HG02970 (cell line): ENCODE data around the gene TNNI2.

ENCODE experiments used
- ATAC-seq: cut with Tn5 transposase; IDR thresholded peaks from one replicate; pipeline ENCODE4 v1.9.1; 2021; ENCODE audit warnings: mild to moderate bottlenecking, moderate library complexity, moderate number of reproducible peaks; ENCODE audit not compliant: unreplicated experiment, low FRiP score

Gene TNNI2

DNA sequence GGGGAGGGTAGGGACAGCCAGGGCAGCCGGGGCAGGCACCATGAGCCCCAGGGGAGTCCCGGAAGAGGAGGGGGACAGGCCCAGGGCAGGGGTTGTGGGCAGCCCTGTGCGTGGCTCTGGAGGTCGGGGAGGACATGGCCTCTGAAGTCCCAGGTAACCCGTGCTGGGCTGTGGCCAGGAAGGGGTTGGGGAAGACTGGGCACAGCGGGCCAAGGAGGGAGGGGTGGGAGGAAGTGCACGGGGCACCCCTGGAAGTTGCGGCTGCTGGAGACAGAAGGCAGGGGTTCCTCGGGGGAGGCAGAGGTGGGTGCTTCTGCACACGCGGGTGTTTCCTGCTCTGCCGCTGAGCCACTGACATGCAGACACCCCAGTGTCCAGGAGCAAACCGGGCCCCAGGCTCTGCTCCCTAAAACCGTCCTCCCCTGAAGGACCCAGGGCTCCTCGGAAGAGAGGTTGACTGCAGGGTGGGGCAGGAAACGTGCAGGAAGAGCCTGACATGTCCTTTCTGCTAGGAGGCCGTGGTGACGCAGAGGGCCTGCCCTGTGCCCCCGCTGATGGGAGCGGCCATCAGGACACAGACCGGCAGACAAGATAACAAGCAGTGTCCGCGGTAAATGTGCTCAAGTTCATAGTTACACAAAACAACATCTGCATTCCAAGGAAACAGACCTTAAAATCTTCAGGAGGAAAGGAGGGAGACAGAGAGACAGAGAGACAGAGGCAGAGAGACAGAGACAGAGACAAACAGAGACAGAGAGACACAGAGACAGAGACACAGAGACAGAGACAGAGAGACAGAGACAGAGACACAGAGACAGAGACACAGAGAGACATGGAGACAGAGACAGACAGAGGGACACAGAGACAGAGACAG, 5.7 kb downstream of the TNNI2 start:
- no peak for ATAC-seq

DNA sequence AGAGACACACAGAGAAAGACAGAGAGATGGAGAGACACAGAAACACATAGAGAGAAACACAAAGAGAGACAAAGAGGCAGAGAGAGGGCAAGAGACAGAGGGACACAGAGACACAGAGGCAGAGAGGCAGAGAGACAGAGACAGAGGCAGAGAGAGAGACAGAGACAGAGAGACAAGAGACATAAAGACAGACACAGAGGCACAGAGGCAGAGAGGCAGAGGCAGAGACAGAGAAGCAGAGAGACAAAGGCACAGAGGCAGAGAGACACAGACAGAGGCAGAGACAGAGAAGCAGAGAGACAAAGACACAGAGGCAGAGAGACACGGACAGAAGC, 6.3 kb downstream of the TNNI2 start:
- no peak for ATAC-seq

GRCh38 chr11:1845561-1846452, 7.0 kb downstream of the TNNI2 start:
- ATAC-seq = no peak

- ATAC-seq = no peak
Measured at GRCh38 chr11:1846453-1846932, 7.7 kb downstream of the TNNI2 start.

DNA sequence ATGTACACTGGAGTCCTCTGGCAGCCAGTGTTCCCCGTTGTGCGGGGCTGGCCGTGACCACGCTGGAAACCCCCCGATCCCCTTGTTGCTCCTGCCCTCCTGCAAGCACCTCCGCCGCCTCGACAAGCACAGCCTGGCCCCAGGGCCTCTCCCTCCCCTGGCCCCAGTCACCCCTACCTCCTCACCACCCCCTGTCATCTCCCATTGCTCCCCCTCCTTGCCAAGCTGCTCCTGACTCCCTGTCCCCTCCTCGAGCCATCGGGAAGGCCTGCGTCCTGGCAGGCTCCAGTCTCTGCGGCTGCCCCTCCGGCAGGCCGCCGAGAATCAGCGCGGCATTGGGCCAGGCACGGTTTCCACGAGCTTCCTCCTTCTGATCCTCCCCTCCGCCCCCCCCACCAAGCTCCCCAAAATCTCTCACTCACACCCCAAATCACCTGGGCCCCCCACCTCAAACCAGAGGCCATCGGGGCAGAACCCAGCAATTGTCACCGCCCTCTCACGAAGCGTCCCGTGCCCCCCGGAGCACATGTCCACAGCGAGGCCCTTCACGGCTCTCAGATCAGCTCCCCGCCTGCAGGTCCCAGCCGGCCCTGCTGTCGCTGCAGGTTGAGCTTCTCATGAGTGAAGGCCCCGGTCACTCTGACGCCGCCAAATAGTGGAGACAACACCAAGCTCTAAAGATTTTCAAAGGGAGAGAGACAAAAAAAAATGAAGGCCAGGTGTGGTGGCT, 8.4 kb downstream of the TNNI2 start:
- ATAC-seq = no peak

DNA sequence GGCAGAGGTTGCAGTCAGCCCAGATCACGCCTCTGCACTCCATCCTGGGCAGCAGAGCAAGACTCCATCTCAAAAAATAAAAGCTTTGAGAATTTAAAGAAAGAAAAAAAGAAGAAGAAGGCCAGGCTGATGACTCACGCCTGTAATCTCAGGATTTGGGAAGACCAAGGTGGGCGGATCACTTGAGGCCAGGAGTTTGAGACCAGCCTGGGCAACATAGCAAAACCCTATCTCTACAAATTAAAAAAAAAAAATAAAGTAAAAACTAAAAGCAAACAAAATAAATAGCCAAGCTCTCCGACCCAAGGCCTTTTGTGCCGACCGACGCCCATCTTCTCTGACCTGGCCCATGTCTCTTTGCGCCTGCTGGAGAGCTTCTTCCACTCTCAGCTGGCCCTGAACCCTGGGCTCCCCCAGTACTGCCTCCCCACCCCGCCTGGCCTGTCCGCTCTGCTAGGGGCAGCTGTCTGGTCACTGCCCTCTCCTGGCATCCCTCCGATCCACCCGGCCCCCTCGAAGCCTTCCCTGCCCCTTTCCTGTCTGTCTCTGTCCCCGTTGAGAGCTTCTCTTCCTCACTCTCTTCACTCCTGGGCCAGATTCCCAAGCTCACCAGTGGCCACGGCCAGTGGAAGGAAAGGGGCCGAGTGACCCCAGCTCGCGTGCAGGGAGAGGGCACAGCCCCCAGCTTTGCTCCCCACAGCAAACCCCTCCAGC, 9.3 kb downstream of the TNNI2 start:
- no peak for ATAC-seq

- no peak for ATAC-seq
Measured at GRCh38 chr11:1848640-1849430, 10.1 kb downstream of the TNNI2 start.

DNA sequence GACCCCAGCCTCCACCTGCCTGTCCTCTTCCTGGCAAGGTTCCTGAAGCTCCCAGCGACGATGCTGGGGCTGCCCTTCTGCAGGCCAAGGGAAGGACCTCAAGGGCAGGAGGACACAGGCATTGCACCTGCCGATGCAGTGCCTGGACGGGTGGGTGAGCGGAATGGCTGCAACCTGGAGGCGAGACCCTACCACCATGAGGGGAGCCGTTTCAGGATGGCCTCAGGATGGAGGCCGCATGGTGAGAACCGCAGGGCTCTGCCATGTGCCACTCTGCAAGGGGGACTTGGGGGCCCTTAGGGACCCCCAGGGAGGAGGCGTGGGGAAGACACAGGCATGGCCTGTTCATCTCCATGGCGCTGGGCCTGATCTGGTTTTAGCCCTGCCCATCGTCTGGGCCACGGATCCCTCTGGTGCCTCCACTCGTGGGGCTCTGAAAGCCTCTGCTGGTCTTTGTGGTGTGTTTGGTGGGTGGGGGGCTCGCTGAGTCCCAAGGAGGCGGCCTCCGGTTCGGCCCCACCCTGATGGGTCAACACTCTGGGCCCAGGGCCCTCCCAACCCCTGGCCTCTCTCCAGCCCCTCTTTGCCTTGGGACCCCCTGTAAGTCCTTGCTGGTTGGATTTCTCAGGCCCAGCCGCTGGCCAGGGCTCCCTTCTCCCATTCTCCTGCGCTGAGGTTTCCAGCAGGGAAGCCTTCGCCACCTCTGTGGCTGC, 12.8 kb downstream of the TNNI2 start:
- ATAC-seq = no peak

GRCh38 chr11:1852271-1852876, 13.6 kb downstream of the TNNI2 start:
- no peak for ATAC-seq

GRCh38 chr11:1852877-1853276, 14.1 kb downstream of the TNNI2 start, which contains the start of gene LSP1:
LSP1 (plus strand) TSS chr11:1853084; CDS start chr11:1853145, 61 bp downstream.
- peak; percentile 31 for ATAC-seq

DNA sequence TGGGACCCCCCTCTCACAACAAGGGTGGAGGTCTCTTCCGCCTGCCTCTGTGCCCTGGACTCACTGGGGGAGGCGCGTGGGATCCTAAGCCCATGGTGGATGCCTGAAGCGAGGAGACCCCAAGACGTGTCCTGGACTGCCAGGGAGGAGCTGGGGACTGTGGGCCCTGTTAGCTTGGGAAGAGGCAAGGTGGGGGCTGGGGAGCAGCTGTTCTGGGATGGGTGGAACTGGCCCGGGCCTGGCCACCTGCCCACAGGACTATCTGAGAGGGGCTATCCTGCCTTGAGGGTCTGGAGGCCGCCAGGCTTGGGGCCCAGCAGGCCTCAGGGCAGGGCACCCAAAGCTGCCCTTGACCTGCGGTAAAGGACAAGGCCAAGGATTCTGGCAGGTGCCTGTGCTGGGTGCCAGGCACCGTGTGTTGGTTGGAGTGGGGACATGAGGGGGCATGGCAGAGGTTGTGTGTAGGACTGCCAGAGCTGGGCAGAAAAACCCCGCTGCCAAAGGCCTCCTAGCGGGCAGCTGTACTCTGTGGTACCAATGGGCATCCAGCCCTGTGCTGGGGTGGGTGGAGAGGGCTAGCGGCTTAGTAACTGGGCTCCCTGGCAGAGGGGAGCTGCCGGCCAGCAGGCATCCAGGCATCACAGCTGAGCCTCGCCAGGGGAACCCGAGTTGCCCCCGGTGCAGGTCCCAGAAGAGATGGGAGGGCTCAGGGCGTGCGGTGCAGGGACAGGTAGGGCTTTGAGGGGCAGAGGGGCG, 14.8 kb downstream of the TNNI2 start:
- ATAC-seq = no peak

DNA sequence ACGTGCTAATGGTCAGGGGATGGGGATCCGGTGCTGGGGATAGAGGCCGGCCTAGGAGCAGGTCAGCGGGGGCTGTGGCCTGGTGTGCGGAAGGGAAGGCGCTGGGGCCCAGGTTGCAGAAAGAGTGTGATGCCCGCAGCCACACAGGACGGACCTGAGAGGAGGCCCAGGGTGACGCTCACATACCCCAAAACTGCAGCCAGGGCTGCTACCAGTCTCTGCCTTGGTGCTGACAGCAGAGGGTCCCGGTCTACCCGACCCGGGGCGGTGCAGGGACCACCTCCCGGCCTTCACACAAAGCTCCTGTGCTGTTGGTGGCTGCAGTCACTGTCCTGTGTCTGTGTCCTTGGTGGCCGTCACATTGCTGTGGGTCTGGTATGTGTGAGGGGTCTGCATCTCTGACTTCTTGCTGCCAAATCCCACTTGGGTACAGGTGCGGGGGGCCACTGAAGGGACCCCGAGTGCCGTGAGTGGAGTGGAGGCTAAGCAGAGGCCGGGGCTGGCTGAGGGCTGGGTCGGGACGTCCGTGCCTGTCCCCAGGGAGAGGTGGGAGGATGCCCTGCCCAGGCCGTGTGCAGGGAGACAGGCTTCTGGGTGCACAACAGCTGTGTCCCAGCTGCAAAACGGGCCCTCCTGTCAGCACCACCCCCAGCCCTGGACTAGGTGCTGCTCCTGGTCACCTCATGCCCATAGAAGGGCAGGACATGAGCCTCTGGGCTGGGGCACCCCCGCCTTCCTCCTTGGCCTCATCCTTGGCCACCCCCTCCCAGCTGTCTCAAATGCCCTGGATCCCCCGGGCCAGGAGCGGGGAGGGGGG, 15.6 kb downstream of the TNNI2 start:
- ATAC-seq = peak; percentile 22

- peak; percentile 27 for ATAC-seq
Measured at GRCh38 chr11:1854949-1855885, 16.4 kb downstream of the TNNI2 start.

DNA sequence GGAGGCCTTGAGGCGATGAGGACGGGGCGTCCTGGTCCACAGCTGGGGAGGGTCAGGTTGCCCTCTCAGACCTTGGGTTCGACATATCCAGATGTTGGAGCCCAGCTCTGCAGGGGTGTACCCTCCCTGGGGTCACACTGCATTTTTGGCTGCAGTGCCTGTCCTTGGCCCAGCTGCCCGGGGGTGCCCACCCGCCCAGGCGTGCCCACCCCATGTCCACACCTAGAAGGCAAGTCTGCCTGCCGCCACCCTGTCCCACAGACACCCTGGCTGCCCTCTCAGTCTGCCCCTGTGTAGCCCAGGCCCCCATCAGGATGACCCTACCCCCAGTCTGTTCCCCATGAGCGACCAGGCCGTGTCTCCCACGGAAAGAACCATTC, 17.1 kb downstream of the TNNI2 start:
- ATAC-seq = no peak

DNA sequence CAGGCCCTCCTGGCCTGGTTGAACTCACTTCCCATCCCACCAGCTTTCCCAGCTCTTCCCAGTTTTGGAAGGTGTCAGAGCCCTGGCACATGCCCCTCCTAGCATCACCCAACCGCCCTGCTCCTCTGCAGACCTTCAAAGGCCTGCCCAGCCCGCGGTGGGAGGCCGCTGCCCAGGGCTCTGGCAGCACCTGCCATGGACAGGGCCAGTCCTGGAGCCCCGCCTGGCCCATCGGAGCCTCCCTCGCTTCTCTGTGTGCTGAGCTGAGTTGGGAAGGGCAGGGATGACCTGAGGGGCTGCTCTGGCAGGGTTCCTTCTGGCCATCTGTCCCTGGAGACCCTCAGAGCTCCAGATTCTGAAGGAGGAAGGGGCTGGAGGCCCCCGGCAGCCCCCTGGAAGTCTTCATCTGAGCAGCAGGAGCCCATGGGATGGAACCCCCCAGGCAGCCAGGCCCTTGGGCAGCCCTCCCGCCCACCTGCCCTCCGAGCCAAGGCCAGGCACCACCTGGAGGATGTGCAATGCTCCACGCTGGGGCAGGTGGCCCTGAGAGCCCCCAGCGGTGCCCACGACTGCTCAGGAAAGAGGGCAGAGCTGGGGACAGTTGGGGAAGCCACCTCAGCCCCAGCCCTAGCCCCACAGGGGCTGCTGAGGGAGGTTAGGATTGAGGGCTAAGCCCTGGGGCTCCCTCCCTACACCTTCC, 17.7 kb downstream of the TNNI2 start:
- no peak for ATAC-seq
